Keratinocyte (primary cell): Measurements from ENCODE around the gene LHFPL3.

ENCODE experiments used
- EZH2 ChIP-seq: IDR thresholded peaks from one replicate; pipeline ENCODE4 v1.6.1; 2012; ENCODE audit warnings: inconsistent platforms, mild to moderate bottlenecking, low read length, moderate library complexity
- TF ChIP-seq, protein P1 (sequence below), 3 experiments: IDR thresholded peaks in 1 of 3; conservative IDR thresholded peaks in 1 of 3; optimal IDR thresholded peaks in 1 of 3; 2 replicates in 2 of 3; 3 replicates in 1 of 3; pipeline versions ENCODE3 to v1.5.1; 2011; ENCODE audit warnings: low read length in 3 of 3, mild to moderate bottlenecking in 3 of 3, moderate library complexity in 2 of 3, control low read depth in 1 of 3, inconsistent platforms in 1 of 3; ENCODE audit not compliant: insufficient read depth in 2 of 3; ENCODE audit errors: extremely low read depth in 1 of 3

DNA sequence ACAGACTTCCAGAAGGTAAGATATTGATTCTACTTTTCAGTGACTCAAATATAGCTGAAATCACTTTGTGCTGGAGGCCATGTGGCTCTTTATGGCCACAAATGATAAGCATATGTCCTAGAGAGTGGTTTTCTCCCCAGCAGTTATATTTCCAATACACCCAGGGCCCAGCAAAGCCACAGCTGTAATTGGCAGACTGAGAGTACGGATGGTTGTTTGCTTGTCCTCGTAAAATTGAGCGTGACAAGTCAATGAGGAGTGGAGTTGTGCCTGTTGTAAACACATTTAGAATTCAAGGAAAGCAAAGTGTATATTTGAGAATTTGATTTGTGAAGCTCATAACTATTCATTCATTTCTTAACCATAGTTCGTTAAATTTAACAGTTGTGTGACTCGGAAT is 201.8 kb downstream of the LHFPL3 start:
- TF ChIP-seq, protein P1, sequence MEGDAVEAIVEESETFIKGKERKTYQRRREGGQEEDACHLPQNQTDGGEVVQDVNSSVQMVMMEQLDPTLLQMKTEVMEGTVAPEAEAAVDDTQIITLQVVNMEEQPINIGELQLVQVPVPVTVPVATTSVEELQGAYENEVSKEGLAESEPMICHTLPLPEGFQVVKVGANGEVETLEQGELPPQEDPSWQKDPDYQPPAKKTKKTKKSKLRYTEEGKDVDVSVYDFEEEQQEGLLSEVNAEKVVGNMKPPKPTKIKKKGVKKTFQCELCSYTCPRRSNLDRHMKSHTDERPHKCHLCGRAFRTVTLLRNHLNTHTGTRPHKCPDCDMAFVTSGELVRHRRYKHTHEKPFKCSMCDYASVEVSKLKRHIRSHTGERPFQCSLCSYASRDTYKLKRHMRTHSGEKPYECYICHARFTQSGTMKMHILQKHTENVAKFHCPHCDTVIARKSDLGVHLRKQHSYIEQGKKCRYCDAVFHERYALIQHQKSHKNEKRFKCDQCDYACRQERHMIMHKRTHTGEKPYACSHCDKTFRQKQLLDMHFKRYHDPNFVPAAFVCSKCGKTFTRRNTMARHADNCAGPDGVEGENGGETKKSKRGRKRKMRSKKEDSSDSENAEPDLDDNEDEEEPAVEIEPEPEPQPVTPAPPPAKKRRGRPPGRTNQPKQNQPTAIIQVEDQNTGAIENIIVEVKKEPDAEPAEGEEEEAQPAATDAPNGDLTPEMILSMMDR (optimal IDR thresholded peaks at IDR 0.05 in 1 of 3, IDR thresholded peaks at IDR 0.05 in 1 of 3, conservative IDR thresholded peaks at IDR 0.05 in 1 of 3; ENCODE audit: extremely low read depth in 1 of 3, insufficient read depth in 2 of 3, low read length in 3 of 3), result no peak
- no peak for TF ChIP-seq EZH2
